ENCODE results near the gene OR56A1.

GRCh38 chr11:5973530-5973929 lies 57.0 kb downstream of the OR56A1 start:
- no peak for TF ChIP-seq SPI1 (IDR thresholded peaks at IDR 0.05; ENCODE audit: low read depth, low read length)
- TF ChIP-seq TAF1 (IDR thresholded peaks at IDR 0.05; ENCODE audit: low read depth, low read length), result no peak
- TF ChIP-seq POLR2A (IDR thresholded peaks at IDR 0.05; ENCODE audit: low read depth, low read length), result no peak
- TF ChIP-seq POLR2AphosphoS5 (IDR thresholded peaks at IDR 0.05; ENCODE audit: low read depth, low read length), result no peak
